ENCODE results near the gene KRTAP5-1.

KRTAP5-1 gene

GRCh38 chr11:1557051-1557884, 27.8 kb downstream of the KRTAP5-1 start:
- H3K9ac ChIP-seq: no peak overlapping the region
- H3K27ac ChIP-seq: no peak overlapping the region
- H3K79me2 ChIP-seq (ENCODE audit: insufficient read depth, low read depth): no peaks in the 10 kb centered on the region
- H2AFZ ChIP-seq (ENCODE audit: low read depth): no peak overlapping the region
- TF ChIP-seq CTCF (conservative IDR thresholded peaks at IDR 0.05; ENCODE audit: low read depth, low read length): no peak
- H3K4me1 ChIP-seq (ENCODE audit: low read depth, poor library complexity, severe bottlenecking): no peaks in the 10 kb centered on the region
- no peak overlapping the region for H3K4me3 ChIP-seq (IDR thresholded peaks at IDR 0.05; ENCODE audit: insufficient read depth, low read depth, low read length)
- no peaks in the 10 kb centered on the region for H3K36me3 ChIP-seq (ENCODE audit: insufficient read depth)
- no peaks in the 10 kb centered on the region for H4K20me1 ChIP-seq (ENCODE audit: insufficient read depth)
- H3K4me2 ChIP-seq: no peak overlapping the region
- H3K27me3 ChIP-seq (ENCODE audit: insufficient read depth, low read depth): peaks cover 21% of the 10 kb centered on the region; the same call in 1 of the 2 replicates

- no peaks in the 10 kb centered on the region for H4K20me1 ChIP-seq (ENCODE audit: insufficient read depth)
- H3K4me3 ChIP-seq (IDR thresholded peaks at IDR 0.05; ENCODE audit: insufficient read depth, low read depth, low read length): no peak overlapping the region
- H3K4me1 ChIP-seq (ENCODE audit: low read depth, poor library complexity, severe bottlenecking): no peaks in the 10 kb centered on the region
- H3K79me2 ChIP-seq (ENCODE audit: insufficient read depth, low read depth): no peaks in the 10 kb centered on the region
- H3K9ac ChIP-seq: no peak overlapping the region
- H3K4me2 ChIP-seq: no peak overlapping the region
- no peaks in the 10 kb centered on the region for H3K36me3 ChIP-seq (ENCODE audit: insufficient read depth)
- no peak for TF ChIP-seq CTCF (conservative IDR thresholded peaks at IDR 0.05; ENCODE audit: low read depth, low read length)
- H2AFZ ChIP-seq (ENCODE audit: low read depth): no peak overlapping the region
- peaks cover 23% of the 10 kb centered on the region; the same call in 1 of the 2 replicates for H3K27me3 ChIP-seq (ENCODE audit: insufficient read depth, low read depth)
- no peak overlapping the region for H3K27ac ChIP-seq
Observed at GRCh38 chr11:1556278-1556902, 28.7 kb downstream of the KRTAP5-1 start.

DNA sequence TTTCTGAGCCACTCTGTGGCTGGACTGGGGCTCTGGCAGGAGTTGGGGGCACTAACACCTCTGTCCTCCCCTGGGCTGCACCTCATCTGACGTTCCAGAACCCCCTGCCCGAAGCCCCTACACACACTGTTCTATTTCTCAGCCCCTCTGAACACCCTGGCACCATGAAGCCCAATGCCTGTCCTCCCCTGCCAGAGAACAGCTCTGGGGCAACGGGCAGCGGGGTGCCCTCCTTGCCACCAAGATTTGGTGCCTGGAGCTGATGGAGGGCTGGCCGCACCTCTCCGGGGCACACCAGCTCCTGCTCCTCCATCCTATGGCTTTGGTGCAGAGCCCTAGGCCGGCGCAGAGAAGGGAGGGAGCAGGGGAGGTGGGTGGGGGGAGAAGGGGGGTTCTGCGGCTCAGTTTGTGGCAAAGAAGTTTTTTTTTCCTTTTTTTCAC, 29.4 kb downstream of the KRTAP5-1 start:
- Histone ChIP-seq H3K36me3 (ENCODE audit: insufficient read depth) (no peaks in the 10 kb centered on the region), H3K4me2 (no peak overlapping the region), H3K27ac (no peak overlapping the region), H3K9ac (no peak overlapping the region), H3K79me2 (ENCODE audit: insufficient read depth, low read depth) (no peaks in the 10 kb centered on the region), H3K4me1 (ENCODE audit: low read depth, poor library complexity, severe bottlenecking) (no peaks in the 10 kb centered on the region), H3K4me3 (IDR thresholded peaks at IDR 0.05; ENCODE audit: insufficient read depth, low read depth, low read length) (no peak overlapping the region), H4K20me1 (ENCODE audit: insufficient read depth) (no peaks in the 10 kb centered on the region), H3K27me3 (ENCODE audit: insufficient read depth, low read depth) (peaks cover 23% of the 10 kb centered on the region; the same call in 1 of the 2 replicates), H2AFZ (ENCODE audit: low read depth) (no peak overlapping the region)
- TF ChIP-seq CTCF (conservative IDR thresholded peaks at IDR 0.05; ENCODE audit: low read depth, low read length): no peak

DNA sequence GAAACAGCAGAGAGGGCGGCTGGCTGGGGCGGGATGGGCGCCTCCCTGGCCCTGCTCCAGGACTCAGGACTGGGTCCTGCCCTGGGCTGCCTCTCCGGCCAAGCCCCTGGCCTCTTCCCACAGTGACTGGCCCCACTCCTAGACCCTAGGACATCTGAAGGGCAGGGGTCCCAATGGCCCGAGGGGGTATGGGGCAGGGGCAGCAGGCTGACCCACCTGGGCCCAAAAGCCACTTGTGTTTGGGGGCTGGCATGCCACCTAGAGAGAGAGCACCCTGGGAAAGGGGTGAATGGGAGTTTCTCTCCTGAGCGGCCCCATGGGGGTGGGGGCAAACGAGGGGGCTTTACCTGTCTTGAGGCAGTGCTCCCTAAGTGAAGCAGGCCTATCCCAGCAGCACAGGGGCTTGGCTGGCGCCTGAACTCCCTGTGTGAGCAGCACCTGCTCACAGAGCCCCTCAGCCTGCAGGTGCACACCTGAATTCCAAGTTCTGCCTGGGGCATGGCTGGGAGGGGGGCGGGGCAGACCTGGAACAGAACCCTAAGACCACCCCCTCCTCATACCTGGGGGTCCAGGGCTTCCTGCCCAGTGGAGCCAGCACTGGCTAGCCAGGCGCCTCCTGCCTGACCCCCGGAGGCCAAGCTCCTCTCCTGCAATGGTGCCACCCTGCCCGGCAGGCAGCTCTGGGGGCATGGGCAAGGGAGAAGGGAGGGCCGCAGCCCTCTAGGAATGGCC, 29.9 kb downstream of the KRTAP5-1 start:
- Histone ChIP-seq H3K79me2 (ENCODE audit: insufficient read depth, low read depth) (no peaks in the 10 kb centered on the region), H3K4me2 (no peak overlapping the region), H4K20me1 (ENCODE audit: insufficient read depth) (no peaks in the 10 kb centered on the region), H3K27ac (no peak overlapping the region), H3K36me3 (ENCODE audit: insufficient read depth) (no peaks in the 10 kb centered on the region), H3K4me3 (IDR thresholded peaks at IDR 0.05; ENCODE audit: insufficient read depth, low read depth, low read length) (no peak overlapping the region), H3K27me3 (ENCODE audit: insufficient read depth, low read depth) (peaks cover 23% of the 10 kb centered on the region; the same call in 1 of the 2 replicates), H3K9ac (no peak overlapping the region), H3K4me1 (ENCODE audit: low read depth, poor library complexity, severe bottlenecking) (no peaks in the 10 kb centered on the region), H2AFZ (ENCODE audit: low read depth) (no peak overlapping the region)
- TF ChIP-seq CTCF (conservative IDR thresholded peaks at IDR 0.05; ENCODE audit: low read depth, low read length): no peak
